COLO829 (cell line): ENCODE results near the gene CPS1.

Source experiments
- DNase-seq: peaks from one replicate; pipeline ENCODE4 v3.0.0; 2012; ENCODE audit warnings: low spot score

CPS1 gene

DNA sequence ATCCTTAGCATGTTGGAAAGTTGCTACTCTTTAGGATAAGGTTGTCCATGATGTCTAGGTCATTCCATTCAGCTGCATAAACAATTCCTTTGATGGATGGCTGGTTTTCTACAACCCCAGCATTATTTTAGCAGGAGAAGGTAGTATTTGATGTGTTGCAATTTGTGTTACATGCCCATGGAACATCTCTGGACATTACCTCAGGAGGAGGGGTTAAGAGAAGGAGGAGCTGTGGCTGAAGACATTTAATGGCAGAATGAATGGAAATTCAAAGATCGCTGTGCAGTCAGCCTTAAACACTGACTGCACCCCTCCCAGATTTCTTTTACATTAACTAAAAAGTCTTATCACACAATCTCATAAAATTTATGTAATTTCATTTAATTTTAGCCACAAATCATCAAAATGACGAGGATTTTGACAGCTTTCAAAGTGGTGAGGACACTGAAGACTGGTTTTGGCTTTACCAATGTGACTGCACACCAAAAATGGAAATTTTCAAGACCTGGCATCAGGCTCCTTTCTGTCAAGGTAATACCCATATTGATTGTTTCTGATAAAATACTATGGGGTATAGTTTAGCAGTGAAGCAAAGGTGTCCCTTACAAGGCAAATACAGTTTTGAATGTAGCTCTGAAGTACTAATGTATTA is at the start of gene CPS1:
CPS1 (plus strand) TSS at position 271 of the 652 bp plus-strand sequence; CDS start at position 406, 135 bp downstream.
- no peak for DNase-seq

DNA sequence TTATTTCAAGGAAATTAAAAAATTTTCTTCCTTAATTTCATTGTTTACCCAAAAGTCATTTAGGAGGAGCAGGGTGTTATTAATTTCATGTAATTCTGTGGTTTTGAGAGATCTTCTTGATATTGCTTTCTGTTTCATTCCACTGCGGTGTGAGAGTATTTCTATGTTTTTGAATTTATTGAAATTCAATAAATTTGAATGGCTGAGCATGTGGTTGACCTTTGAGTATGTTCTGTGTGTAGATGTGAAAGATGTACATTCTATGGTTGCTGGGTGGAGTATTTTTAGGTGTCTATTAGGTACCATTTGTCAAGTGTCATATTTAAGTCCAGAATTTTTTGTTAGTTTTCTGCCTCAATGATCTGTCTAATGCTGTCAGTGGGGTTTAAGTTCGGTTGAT is 40.5 kb upstream of the CPS1 start:
- no peak for DNase-seq

DNA sequence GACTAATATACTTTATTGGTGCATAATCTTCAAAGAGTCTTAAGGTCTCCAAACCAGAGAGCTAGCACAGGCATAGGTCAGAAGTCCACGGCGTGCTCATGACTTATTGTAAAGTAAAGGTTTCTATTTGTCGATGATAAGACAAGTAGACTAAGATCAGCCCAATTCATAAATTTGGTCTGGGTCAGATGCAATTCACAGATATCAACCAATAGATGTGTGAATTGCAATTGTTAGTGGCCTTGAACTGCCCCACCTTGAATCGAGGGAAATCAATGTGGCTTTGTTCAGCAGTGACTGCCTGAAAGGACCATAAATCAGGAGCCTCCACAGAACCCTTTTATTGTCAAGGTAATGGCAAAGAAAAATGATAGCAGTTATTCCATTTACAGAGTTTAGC is 39.1 kb upstream of the CPS1 start:
- no peak for DNase-seq

DNA sequence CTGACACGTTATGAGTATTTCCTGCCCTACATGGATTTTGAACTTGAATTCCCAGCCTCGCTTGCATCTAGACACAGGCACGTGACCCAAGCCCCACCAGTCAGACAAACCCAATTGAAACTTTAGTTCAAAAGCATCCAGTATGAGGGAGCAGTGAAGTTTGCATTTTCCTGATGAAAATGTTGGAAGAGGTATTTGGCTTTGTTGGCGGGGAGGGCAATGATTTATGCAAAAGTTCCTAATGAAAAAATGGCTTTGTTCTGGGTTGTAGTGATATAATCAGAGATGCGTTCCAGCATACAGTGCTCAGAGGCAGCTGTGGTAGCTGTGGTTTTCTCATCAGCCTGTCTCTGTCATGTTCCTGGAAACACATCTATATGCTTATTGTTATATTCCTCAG is 36.8 kb upstream of the CPS1 start:
- DNase-seq: peak; percentile 62

- no peak for DNase-seq
Measured at GRCh38 chr2:210522399-210522798, 34.0 kb upstream of the CPS1 start.

DNA sequence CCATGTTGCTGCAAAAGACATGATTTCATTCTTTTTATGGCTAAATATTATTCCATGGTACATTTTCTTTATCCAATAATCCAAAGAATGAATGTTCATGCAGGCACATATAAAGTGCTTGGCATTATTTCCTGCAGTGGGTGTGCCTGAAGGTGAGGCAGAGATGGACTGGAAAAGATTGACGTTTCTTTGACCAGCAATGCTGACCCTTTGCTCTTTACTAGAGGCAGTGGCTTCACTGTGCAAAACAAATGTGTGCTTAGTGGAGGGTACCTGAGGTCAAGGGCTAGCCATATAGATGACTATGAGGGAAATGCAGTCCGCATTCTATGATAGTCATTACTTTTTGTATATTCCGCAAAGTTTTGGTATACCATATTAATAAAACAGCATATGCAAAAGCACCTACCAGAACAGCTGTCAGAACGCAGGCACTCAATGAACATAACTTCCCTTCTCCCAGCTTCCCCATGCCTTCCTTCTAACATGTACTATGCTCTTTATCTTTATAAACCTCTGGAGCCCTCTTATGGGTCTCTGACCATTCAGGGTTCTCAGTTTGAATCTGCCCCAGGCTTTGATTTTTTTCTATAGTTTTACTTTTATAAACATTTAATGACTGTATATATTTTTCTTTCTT is 32.6 kb upstream of the CPS1 start:
- DNase-seq: no peak

DNA sequence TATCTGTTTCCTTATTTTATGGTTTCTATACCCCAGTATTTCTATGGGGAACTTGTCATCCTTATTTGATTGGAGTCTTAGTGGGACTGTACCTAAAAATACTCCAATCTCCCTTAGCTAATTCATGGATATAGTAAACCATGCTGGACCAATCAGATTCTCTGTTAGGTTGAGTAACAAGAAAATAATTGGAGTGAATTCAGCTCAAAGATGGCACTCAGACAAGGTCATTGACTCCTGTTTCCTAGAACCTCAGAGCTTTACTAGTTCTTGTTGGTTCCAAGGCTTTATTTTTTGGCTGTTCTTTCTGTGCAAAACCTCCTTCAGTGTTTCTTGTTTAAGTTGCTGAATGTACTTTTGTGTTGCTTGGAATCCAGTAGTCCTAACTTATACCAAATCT is 31.9 kb upstream of the CPS1 start:
- DNase-seq: no peak

DNA sequence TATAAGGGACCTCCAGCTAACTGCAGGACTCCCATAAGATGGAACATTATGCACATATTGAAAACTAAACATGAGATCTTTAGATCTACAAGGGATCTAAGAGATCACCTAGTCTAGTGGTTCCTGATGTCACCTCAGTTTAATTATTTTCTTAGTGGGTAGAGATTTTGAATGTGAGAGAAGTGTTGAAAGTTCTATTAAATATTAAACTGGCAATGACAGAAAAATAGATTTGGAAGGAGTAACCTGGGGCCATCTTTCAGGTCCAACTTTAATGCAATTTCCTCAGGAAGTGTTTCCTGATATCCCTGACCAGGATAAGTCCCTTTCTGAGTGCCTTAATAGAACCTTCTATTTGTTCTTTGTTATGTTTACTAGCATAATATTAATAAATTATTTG is 29.1 kb upstream of the CPS1 start:
- no peak for DNase-seq

GRCh38 chr2:210528716-210529115 is 27.7 kb upstream of the CPS1 start:
- no peak for DNase-seq

GRCh38 chr2:210531050-210531449 is 25.3 kb upstream of the CPS1 start:
- no peak for DNase-seq

DNA sequence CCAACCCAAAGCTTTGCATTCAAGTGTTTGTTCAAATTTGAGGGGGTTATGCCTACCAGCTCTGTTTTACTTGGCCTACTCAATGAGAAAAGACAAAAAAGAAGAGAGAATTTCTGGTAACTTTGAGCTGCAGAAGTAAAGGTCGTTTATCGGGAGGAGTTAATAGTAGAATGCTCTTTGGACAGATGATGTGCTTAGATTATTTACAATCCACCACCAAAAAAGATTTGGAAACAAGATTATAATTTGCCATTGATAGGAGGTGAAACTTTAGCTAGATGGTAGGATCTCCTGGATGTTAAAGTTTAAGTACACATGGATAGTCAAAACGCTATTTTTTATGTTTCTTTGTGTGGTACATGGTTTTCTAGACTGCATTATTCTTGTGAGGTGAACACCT is 24.9 kb upstream of the CPS1 start:
- no peak for DNase-seq

DNA sequence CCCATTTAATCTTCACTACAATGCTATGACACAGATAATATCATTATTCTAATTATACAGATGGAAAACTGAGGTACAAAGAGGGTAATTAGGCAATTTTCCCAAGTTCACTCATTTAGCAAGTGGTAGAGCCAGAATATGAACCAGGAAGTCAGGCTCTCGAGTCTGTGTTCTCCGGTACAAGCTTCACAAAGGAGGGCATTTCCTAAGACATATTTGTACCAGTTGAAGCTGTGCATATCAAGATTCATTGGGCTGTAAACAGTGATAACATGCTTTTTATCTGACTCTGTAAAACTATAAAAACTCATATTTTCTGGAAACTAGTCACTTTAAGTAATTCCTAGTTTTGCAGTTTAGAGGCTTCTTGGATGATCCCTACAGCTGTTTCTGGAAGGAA is 23.0 kb upstream of the CPS1 start:
- DNase-seq: no peak

GRCh38 chr2:210534879-210535278 is 21.5 kb upstream of the CPS1 start:
- no peak for DNase-seq

GRCh38 chr2:210536973-210537650 is 19.3 kb upstream of the CPS1 start:
- no peak for DNase-seq

DNA sequence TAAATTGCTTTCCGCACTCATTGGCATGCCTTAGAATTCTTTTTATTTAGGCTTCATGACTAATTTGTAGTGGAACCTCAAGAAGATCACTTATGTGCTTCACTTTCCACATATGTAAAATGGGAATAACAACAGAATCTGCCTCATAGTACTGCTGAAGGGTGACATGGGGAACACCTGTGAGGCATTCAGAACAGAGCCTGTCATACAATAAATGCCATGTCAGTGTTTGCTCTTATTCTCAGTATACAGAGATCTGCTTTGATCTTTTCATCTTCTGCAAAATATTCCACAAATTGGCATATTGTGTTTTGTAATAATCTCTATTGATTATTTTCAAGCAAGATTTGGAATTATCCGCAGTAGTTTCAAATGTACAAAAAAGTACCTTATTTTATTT is 17.4 kb upstream of the CPS1 start:
- DNase-seq: no peak

DNA sequence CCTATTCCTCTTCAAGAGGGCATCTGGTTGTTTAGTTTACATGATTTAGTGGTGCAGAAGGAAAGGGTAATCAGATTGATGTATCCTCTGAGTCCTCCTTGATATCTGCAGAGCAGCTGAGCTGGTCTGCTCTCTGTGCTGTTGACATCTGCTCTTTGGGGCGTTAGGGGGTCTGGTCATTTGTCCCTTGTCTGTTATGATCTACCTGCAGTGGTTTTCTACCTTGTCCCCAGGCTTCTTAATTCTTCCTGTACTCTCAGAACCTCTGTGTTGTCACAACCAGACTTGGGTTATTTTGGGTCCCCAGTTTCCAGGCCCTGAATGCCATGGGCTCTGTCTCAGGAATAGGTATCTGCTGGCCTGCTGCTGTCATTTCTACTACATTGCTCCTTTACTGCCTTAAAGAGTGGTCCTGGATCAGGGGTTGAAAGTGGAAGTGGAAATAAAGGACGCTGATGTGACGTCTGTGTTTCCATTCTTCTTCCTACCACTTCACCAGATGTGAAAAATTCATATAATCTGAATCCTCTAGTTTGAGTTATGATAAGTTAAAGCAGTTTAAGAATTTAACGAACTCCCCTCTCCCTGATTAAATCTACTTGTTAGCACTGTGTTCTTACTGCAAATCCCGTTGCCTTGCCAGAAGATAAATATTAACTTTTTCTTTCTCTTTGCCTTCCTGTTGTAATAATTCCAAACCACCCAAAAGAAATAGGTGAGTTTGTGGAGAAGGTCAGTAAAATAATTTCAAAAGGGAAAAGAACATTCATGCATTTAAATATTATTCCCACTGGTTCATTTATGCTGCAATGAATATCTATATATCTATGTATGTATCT is 16.6 kb upstream of the CPS1 start:
- DNase-seq: no peak

DNA sequence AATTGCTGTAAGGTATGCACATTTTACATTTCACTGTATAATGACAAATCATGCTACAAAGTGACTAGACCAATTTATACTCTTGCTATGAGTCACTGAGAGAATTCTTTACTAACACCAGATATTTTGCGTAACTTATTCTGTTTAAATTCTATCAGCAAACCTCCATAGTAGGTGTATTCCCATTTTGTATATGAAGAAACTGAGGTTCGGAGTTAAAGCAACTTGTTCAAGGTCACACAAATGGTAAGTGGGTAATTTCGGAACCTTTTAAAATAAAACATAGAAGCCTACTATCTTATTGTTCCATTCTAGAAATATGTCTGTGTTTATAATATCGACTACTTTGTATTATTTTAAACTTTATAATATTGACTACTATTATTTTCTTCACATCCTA is 15.9 kb upstream of the CPS1 start:
- no peak for DNase-seq

DNA sequence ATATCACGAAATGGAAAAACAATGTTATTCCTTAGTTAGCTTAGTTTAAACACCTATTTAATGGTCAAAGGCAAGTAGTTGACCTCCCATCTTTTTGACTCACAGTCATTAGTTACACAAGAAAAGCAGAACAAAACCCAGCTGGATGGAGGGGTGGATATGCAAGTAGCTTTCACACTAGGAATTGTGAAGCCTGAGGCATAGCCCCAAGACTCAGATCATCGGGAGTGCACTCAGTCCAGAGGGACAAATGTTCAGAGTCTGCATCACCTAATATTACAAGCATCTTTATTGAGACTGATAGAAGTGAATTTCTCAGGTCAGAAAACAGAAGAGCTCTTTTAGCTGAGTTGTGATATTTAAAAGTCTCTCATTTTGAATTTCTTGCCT is 15.5 kb upstream of the CPS1 start:
- no peak for DNase-seq

DNA sequence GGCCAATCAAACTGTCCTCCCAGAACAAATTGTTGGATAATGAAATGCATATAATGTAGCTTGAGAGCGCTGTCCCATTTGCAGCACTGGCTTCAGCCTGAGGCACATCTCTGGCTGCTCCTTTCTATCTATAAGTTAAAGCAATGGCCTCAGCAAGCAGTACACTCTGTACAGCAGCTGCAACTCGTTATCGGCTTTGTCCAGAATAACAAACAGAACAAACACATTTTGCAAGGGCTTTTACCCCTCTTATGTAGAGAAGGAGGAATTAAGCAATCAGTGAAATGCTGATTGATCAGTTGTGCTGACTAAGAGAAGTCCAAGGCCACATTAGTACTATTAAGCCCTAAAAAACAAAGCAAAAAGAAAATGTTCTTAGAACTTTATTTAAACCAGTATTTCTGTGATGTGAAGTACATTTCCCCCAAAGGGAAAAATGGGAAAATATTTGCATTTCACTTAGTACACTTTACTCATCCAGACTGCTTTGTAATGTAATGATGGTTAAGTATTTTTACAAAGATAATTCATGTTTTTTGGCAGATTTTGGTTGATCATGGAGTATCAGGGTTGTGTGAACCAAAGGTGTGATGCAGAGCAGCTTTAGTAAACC is 15.0 kb upstream of the CPS1 start:
- no peak for DNase-seq

DNA sequence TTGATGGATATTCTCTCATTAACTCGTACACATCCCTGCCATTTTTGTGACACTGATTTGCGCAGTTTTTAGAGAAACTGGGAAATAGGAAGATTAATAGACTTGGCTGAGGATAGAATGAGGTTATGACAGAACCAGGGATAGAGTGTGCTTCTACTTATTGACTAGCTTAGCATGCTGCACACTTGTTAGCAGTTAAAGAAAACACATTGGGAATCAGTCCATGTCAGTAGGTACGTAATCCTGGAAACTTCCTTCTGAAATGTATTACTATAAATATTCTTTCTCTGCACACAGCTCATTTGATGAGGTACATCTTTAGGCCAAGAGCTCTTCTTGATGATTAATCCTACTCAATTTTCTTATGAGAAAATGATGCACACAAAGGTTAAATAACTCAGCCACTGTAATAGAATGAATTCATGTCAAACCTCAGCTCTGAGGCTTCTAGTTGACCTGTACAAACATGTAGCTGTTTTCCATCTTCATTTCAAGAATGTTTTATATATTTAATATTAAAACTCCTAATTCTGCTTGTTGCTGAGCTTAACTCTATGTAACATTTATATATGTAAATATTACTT is 12.3 kb upstream of the CPS1 start:
- no peak for DNase-seq

- DNase-seq: no peak
Measured at GRCh38 chr2:210544831-210545230, 11.6 kb upstream of the CPS1 start.
